Limb (tissue), 2 donors: Measurements from ENCODE around the gene CYP27A1.
"Not testable (repeated sequence)": the region's sequence is repeated elsewhere in the genome, so short reads cannot be mapped to it uniquely, and the experiment has no call there.

Experiments
- DNase-seq, 2 donors: peaks; one replicate each; pipeline ENCODE4 v3.0.0-alpha.2; 2016; ENCODE audit errors: extremely low spot score in 2 of 2

Gene CYP27A1

DNA sequence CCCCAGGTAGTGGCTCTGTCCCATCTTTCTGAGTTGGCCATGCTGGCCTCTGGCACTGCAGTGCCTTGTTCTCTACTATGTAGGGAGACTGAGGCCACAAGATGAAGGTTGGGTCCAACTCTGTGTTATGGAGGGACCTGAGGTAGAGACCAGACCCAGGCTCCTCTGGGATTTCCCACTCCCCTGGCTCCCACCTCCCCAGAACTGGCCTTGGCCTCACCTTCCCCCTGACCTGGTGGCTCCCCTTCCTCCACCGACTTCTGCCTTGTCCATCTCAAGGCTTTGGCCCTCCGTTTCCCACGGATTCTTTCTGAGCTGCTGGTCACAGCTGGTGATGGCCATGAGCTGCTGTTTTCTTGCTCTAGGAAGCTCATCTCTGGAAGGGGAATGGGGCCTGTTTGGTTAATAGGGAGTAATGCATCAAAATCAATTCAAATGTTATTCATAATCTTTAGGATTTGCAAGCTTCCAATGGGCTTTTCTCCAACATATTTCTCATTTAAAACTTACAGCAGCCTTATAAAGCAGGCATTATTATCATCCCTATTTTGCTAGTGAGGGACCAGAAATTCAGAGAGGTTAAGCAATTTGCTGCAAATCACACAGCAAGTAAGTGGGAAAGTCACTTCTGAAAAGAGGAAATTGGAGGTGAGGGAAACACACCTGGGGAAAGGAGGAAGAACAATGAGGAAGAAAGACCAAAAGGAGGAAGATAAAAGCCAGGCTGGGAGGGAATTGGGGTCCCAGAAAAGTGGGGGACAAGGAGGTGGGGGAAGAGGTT is 48.8 kb downstream of the CYP27A1 start:
- no peak for DNase-seq

DNA sequence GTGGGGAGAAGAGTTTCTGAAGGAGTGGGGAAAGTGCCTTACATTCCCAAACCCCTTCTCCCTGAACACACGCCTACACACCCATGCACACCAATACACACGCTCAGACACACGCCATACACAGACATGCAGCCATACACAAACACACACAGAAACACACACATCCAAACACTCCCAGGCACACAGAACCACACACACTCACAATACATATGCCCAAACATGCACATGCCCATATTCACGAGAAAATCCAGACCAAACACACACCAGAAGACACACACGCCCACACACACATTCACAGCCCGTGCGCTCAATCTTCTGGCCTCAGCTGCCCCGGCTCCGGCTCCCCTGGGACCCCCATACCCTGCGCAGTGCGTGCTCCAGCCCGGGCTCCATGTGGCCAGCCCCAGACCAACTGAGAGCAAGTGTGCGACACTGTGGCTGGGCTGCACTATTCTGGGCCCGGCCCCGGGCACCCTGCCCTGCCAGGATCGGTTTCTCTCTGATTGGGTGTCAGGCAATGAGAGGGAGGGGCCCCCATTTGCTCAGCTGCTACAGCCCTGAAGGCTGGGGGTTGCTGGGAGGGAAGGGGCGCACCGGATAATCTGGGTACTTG is 49.5 kb downstream of the CYP27A1 start, which contains the start of gene PRKAG3:
Gene PRKAG3 (minus strand): TSS at position 426 of the 613 bp plus-strand sequence.
- DNase-seq = no peak

DNA sequence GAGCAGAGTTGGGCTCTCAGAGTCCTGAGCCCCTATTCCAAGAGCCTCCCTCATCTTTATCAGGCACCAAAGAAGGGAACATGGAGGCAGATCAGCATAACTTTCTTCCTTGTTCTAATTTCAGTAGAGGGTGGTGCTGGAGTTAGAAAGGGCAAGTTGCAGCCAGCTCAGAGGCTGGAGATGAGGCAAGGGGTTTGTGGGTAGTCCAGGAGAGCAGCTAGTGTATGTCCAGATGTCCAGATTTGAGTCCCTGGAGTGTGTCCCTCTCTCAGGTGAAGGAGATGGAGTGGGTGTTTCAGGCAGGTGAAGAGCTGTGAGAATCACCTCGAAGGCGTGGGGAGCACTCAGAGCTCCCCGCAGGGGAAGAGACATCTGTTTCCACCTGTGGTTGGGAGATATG is 50.1 kb downstream of the CYP27A1 start:
- DNase-seq = no peak

DNA sequence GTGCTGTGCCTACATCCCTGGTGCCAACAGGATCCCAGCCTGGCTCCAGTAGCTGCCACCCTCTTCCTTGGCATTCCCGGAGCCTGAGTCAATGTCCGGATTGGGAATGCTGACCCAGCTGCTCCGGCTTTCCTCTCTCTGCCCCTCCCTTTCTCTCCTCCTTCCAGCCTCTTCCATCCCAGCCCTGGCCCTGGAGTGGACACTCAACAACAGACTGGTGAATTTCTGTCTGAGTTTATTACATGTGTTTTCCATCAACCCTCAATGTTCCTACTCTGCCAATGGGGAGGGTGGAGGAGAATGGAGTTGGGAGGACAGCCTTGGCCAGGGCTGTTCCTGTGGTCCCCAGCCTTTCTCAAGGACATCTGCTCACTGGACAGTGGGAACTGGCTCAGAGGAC is 50.6 kb downstream of the CYP27A1 start:
- no peak for DNase-seq

DNA sequence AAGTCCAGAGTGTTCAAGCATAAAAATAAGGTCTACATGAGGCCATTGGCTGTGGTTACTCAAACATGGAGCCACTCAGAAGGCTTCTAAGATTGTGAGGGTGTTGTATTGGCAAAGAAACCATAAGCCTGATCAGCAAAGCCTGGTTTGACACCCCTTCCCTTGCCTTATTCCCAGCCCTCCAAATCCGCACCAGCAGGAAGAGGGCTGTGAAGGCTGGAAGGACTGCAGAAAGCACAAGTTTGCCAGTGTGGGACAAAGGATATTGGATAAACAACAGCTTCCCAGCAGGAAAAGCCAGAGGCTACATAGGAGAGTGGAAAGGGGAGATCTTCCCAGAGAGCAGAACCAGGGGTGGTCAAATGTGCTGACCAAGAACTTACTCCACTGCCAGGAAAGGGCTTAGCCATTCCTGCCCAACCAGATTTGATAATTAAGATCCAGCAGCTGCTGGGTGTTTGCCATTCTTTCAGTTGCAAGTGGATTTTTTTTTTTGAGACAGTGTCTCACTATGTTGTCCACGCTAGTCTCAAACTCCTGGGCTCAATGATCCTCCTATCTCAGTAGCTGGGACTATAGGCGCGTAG is 51.2 kb downstream of the CYP27A1 start:
- no peak for DNase-seq

DNA sequence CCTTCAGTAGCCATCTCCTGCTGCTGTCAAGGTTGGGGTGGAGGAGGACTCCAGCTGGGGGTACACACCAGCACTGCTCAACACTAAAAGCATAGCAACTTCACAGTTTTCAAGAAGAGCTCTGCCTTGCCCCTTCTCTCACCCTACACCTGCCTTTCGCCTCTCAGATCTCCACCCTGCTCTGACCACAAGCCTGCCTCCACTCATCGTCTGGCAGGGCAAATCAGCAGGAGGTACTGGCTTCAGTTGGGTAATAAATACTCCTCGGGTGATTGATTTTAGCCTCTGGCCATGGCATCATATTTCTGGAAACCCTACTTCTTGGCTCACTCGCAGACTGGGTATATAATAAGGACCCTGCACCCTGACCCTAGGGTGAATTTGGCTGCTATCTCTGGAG is 52.7 kb downstream of the CYP27A1 start:
- DNase-seq = no peak

DNA sequence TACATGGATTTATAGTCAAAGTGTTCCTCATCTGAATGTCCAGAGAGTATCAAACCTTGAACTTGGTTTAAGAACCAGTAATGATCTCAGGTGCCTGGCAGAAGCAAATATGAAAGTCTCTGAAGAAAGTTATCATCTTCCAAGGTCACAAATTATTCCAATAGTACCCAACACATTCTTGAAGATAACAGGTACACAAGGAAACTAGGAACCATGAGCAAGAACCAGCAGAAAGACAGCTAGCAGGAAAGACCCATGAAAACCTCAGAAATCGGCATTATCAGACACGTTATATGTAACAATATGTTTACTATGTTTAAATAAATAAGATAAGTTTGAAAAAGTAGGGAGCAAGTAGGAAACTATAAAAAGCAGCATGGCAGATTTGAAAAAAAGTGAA is 55.5 kb downstream of the CYP27A1 start:
- DNase-seq = no peak

DNA sequence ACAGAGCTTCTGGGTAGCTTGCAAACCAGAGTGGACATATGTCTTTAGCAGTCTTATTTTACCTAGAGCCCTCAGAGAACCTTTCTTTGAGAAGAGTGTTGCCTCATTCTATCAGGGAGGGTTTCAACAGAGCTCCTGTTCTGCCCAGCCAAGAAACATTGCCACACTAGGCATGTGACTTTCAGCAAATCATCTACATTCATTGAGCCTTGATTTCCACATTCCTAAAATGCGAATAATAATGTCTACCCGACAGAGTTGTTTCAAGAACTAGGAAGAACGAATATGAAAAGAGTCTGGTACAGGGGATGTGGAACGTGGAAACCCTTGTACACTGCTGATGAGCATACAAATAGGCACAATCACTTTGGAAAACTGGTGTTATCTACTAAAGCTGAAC is 57.5 kb downstream of the CYP27A1 start:
- no peak for DNase-seq

DNA sequence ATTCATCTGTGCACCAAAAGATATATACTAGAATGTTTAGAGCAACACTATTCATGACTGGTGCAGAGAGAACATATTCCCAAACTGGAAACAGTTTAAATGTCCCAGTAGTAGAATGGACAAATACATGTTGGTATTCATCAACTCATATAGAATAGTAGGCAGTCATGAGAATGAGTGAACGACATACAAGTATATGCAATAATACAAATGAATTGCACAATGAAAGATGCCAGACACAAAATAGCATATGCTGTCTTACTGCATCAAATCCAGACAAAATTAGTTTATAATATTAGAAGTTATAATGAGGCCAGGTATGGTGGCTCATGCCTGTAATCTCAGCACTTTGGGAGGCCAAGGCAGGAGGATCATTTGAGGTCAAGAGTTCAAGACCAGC is 57.9 kb downstream of the CYP27A1 start:
- no peak for DNase-seq

DNA sequence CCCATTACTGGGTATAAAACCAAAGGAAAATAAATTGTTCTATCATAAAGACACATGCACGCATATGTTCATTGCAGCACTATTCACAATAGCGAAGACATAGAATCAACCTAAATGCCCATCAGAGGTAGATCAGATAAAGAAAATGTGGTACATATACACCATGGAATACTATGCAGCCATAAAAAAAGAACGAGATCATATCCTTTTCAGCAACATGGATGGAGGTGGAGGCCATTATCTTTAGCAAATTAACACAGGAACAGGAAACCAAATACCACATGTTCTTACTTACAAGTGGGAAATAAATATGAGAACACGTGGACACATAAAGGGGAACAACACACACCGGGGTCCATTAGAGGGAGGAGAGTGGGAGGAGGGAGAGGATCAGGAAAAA is 62.4 kb downstream of the CYP27A1 start:
- not testable (repeated sequence) for DNase-seq

DNA sequence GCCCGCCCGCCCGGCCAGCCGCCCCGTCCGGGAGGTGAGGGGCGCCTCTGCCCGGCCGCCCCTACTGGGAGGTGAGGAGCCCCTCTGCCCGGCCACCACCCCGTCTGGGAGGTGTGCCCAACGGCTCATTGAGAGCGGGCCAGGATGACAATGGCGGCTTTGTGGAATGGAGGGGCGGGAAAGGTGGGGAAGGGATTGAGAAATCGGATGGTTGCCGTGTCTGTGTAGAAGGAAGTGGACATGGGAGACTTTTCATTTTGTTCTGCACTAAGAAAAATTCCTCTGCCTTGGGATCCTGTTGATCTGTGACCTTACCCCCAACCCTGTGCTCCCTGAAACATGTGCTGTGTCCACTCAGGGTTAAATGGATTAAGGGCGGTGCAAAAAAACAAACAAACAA is 65.0 kb downstream of the CYP27A1 start:
- not testable (repeated sequence) for DNase-seq

DNA sequence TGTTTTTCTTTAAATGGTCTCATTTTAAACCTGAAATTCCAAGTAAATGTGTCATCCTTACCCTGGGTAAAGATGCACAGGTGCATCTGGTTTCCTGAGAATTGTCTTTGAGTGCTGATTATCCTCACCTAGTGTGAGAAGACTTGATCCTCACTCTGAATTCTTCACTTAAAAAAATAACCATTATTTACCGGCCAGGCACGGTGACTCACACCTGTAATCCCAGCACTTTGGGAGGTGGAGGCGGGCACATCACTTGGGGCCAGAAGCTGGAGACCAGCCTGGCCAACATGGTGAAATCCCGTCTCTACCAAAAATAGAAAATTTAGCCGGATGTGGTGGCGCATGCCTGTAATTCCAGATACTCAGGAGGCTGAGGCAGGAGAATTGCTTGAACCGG is 67.8 kb downstream of the CYP27A1 start:
- DNase-seq = no peak

DNA sequence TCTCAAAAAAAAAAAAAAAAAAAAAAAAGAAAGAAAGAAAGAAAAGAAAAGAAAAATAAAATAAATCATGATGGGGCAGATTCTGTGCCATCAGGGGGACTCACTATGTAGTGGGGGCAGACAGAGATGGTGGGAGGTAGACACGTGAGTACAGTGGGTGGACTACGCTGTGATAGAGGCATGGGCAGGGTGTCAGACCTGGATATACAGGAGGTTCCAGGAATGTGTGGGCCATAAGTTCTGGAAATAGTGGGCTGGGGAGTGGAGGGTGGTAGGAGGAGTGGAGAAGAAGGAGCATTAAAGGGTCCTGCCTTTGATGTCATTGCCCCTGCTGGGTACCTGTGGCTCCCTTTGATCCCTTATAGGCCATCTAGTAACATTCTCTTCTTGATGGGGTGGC is 68.8 kb downstream of the CYP27A1 start:
- DNase-seq = no peak

DNA sequence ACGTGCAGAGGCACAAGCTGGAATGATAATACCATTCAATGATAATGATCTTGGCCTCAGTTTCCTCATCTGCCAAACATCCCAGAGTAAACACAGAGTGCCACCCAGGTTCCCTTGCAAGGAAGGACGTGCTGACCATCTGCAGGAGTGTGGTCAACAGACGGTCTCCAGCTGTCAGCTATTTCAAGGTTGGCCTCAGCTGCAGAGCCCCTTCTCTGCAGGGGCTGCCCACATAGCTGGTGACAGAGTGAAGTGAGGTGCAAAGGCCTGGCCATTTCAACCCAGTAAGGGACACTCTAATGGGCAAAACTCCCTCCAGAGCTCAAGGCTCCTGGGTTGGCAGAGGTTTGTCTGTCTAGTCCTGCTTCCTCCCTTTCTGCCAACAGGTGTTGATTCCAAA is 69.3 kb downstream of the CYP27A1 start:
- no peak for DNase-seq

DNA sequence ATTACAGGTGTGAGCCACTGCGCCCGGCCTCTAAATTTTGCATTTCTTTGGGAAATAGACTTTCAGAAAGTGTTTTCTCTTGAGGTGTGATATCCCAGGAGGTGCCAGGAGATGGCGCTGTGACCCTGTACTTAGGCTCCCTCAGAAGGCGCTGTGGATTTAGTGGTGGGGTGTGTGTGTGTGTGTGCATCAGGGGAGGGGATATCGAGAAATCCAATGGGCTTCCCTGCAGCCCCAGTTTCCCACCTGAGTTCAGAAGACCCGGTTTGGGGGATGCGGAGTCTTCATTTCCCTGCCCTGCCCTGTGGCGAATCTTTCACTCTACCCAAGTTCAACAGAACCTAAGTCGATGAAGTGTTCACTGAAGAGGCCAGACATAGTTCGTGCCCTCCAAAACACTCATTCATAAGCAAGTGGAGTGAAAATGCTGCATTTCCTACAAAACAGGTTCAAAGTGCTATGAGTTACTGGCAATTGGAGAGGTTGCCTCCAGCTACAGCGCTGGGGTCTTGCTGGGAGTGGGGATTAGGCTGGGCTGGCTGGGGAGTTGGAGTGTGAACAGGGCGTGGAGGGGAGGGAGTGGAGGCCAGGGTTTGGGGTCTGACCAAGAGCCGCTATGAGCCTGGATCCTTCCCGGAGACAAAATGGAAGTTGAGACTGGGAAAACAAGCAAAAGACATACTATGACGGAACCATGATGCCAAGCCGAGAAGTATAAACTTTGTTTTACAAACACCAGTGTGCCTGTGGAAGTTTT is 71.1 kb downstream of the CYP27A1 start:
- no peak for DNase-seq

DNA sequence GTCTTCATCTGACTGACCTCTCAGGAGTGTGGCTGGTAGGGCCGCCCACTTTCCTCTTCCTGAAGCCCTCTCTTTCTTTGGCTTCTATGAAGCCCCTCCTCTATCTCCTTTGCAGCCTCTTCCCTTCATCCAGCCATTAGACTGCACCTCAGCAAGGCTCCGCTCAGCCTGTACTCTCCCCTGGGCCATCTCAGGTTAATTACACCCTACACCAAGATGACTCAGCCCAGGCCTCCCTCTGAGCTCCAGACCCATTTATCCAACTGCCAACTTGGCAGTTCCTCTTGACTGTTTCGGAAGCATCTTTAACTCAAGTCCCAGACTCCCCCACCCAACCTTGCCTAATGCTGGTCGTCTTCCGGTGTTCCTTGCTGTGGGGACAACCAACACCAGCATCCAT is 71.8 kb downstream of the CYP27A1 start:
- DNase-seq = no peak

DNA sequence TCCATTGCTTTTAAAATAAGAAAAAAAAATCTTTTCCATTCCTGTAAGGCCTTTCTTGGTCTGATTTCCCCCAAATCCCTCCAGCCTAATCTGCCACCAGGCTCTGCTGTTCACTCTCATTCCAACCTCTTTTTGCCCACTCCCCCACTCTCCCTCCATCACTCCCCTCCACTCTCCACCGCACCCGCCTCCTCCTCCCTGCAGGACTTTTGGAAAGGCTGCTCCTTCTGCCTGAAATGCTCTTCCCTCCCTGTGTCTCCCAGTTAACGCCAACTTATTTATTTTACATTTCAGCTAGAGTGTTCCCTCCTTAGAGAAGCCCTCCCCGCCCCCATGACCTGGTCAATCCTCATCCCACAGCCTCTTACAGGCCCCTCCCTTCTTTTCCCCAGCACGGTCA is 72.9 kb downstream of the CYP27A1 start:
- DNase-seq = no peak

DNA sequence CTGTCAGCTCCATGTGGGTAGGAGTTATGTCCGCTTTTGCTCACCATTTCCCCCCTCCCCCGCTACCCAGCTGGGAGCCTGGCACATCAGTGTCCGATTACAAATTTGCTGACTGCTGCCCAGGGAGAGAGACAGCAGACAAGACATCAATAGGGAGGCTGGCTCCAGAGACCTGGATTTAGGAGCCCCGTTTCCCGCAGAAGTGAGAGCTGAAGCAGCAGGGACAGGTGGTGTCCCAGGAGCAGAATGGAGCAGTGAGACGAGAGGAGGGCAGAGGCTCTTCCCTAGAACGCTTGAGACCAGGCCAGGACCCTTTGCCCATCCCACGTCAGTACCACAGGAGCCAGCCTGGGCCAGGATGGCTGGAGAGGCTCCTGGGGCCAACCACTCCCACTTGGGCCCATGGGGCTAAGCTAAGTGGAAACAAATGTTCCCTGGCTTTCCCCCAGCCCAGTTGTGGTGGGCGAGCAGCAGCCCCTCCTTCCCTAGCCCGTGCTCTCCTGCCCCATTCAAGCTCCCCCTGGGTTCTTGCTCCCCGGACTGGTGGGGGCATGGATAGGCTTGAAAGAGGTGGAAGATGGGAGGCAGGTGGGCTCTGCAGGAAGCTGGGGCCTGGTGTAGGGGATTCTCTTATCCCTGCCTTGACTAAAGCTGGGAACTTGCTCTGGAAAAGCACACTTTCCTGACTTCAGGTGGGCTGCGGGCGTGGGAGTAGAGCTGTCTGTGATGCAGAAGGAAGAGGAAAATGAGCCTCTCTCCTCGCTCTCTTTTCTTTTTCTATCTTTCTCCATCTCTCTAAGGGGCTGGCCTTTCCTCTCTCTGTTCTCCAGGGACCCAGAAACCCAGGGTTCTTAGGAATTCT is 73.6 kb downstream of the CYP27A1 start:
- DNase-seq = no peak

DNA sequence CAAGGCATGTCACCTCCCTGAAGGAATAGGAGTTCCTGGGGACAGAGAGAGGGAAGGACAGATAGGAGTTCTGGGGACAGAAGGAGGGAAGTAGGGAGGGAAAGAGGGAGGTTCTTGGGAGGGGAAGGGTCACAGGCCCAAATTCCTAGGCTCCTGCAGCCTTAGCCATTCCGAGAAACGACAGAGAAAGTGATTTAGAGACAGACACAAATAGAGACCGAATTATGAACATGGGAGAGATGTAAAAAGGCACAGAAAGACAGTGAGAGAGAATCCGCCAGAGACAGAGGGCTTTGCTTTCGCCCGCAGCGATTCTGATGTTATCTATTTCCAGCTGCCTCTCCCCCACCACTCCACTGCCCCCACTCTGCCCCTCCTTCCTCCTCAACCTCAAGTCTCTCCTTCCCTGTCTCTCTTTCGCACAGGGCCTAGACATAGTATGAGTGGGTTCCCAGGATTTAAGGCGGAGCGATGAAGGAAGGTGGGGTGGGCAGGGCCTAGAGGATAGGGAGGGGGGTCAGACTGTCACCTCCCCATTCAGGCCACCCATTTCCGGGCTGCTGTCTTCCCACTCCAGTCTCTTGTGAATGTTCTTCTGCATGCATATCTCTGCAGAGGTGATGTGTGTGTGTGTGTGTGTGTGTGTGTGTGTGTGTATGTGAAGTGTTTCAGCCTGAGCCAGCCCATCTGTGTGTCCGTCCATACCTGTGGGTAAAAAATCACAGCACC is 74.4 kb downstream of the CYP27A1 start:
- DNase-seq = no peak

DNA sequence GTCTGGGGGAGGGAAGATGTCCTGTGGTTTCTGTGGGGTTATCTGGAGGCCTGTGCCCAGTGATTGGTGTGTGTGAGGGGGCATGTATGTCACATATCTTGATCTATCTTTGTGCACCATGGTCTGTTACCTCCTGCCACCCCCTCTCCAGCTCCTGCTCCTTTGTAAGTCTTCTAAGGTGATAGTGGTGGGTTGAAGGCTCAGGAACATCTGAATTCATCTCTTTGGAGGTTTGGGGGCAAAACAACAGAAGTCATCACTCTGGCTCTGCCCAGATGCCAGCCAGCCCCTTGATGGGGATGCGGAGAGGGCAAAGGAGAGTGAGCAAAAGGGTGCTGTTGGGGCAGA is 74.9 kb downstream of the CYP27A1 start:
- no peak for DNase-seq
